Measurements from ENCODE around the gene DIP2C.

- TF ChIP-seq, protein P1, sequence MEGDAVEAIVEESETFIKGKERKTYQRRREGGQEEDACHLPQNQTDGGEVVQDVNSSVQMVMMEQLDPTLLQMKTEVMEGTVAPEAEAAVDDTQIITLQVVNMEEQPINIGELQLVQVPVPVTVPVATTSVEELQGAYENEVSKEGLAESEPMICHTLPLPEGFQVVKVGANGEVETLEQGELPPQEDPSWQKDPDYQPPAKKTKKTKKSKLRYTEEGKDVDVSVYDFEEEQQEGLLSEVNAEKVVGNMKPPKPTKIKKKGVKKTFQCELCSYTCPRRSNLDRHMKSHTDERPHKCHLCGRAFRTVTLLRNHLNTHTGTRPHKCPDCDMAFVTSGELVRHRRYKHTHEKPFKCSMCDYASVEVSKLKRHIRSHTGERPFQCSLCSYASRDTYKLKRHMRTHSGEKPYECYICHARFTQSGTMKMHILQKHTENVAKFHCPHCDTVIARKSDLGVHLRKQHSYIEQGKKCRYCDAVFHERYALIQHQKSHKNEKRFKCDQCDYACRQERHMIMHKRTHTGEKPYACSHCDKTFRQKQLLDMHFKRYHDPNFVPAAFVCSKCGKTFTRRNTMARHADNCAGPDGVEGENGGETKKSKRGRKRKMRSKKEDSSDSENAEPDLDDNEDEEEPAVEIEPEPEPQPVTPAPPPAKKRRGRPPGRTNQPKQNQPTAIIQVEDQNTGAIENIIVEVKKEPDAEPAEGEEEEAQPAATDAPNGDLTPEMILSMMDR (IDR thresholded peaks at IDR 0.05): no peak
- TF ChIP-seq POLR2A (IDR thresholded peaks at IDR 0.05) (no peak), POLR2AphosphoS5 (IDR thresholded peaks at IDR 0.05) (no peak)
These were observed 413.8 kb downstream of the DIP2C start for GRCh38 chr10:275680-276079.

Measured in prostate gland (tissue), 2 donors.